H1 (cell line): ENCODE data around the gene CDC27. TPM values are rescaled to one million over a fixed set of nuclear protein-coding genes. Genes with fewer than 3 reads are reported as not detected.

Source experiments
- ASH2L ChIP-seq: fragments of 200-600, 300-600 bp; sonication (generic); IDR thresholded peaks from one replicate; pipeline ENCODE4 v1.7.1; 2017; ENCODE audit warnings: low read length
- BCL11A ChIP-seq, 2 experiments: IDR thresholded peaks; one replicate each; pipeline ENCODE4 v1.6.1; 2011; ENCODE audit warnings: low read depth in 2 of 2, low read length in 2 of 2, mild to moderate bottlenecking in 2 of 2
- CHD1 ChIP-seq: IDR thresholded peaks from 2 replicates; pipeline ENCODE4 v1.6.1; 2012; ENCODE audit warnings: low read depth, low read length, improper control_type of control experiment
- CHD7 ChIP-seq: fragments of 300-600 bp; sonication (generic); IDR thresholded peaks from 2 replicates; pipeline ENCODE4 v1.7.1; 2012; ENCODE audit warnings: low read length, moderate library complexity, mild to moderate bottlenecking, inconsistent platforms; ENCODE audit not compliant: insufficient replicate concordance
- CREB1 ChIP-seq: IDR thresholded peaks from 2 replicates; pipeline ENCODE4 v1.6.1; 2012; ENCODE audit warnings: inconsistent platforms
- EP300 ChIP-seq, 2 experiments: IDR thresholded peaks; 1 replicate in 1 of 2; 2 replicates in 1 of 2; pipeline ENCODE4 v1.6.1; 2011 to 2012; ENCODE audit warnings: low read depth in 2 of 2, low read length in 2 of 2, mild to moderate bottlenecking in 2 of 2, borderline replicate concordance in 1 of 2, inconsistent platforms in 1 of 2, moderate library complexity in 1 of 2
- HDAC2 ChIP-seq, 2 experiments: fragments of 300-600 bp in 1 of 2; sonication (generic) in 1 of 2; IDR thresholded peaks; 2 replicates each; pipeline ENCODE4 v1.6.1; 2011 to 2012; ENCODE audit warnings: low read depth in 2 of 2, low read length in 2 of 2, mild to moderate bottlenecking in 2 of 2, moderate library complexity in 2 of 2, borderline replicate concordance in 1 of 2, inconsistent platforms in 1 of 2
- JUN ChIP-seq: IDR thresholded peaks from 2 replicates; pipeline ENCODE4 v1.6.1; 2011; ENCODE audit warnings: low read depth, mild to moderate bottlenecking, improper control_type of control experiment, low read length
- NRF1 ChIP-seq: IDR thresholded peaks from 2 replicates; pipeline ENCODE4 v1.6.1; 2011; ENCODE audit warnings: mild to moderate bottlenecking, low read depth, low read length, improper control_type of control experiment
- polyA plus RNA-seq, 7 experiments: library from polyadenylated mRNA; depleted of rRNA in 3 of 7; stranded (reverse) in 5 of 7; unstranded in 2 of 7; fragments of >200 nt in 5 of 7; fragments of 200-250 nt in 2 of 7; gene quantifications; 1 replicate in 5 of 7; 2 replicates in 1 of 7; 4 replicates in 1 of 7; pipeline versions ENCODE4 v1.2.1 to v1.2.3, GENCODE V29; 2011 to 2013; ENCODE audit warnings: missing spikeins in 2 of 7, mixed read lengths in 2 of 7
- total RNA-seq: library from RNA; stranded (reverse); fragmentation: NEBNext Ultra II Directional; extraction: Animal tissue kit (Norgen Biotek cat#: 25700); gene quantifications from 2 replicates; pipeline ENCODE4 v1.2.1, GENCODE V29; 2021
- TF ChIP-seq, protein P1 (sequence below): IDR thresholded peaks from 2 replicates; pipeline ENCODE4 v1.6.1; 2012; ENCODE audit warnings: inconsistent platforms
- TF ChIP-seq, protein P2 (sequence below): IDR thresholded peaks from 2 replicates; pipeline ENCODE4 v1.6.1; 2012; ENCODE audit warnings: inconsistent platforms

The CDC27 gene
- total and polyA plus RNA-seq, 2 of the 8 experiments (the other 6 are each of a cell fraction or from before 2014, with no cell fraction given), result 41.9 to 87.5 TPM

GRCh38 chr17:47224966-47225365 lies 35.9 kb upstream of the CDC27 start (continued):
- no peak for TF ChIP-seq CHD7
- TF ChIP-seq HDAC2 (IDR thresholded peaks at IDR 0.05; ENCODE audit: borderline replicate concordance in 1 of 2, low read depth in 2 of 2, low read length in 2 of 2), result no peak
- TF ChIP-seq, protein P1, sequence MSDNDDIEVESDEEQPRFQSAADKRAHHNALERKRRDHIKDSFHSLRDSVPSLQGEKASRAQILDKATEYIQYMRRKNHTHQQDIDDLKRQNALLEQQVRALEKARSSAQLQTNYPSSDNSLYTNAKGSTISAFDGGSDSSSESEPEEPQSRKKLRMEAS, result no peak
- no peak for TF ChIP-seq ASH2L
- no peak for TF ChIP-seq NRF1
- TF ChIP-seq CREB1, result no peak
- no peak for TF ChIP-seq JUN
- TF ChIP-seq BCL11A (IDR thresholded peaks at IDR 0.05; ENCODE audit: low read depth in 2 of 2, low read length in 2 of 2), result no peak
- TF ChIP-seq EP300 (IDR thresholded peaks at IDR 0.05; ENCODE audit: borderline replicate concordance in 1 of 2, low read depth in 2 of 2, low read length in 2 of 2), result no peak
- no peak for TF ChIP-seq CHD1
- TF ChIP-seq, protein P2, sequence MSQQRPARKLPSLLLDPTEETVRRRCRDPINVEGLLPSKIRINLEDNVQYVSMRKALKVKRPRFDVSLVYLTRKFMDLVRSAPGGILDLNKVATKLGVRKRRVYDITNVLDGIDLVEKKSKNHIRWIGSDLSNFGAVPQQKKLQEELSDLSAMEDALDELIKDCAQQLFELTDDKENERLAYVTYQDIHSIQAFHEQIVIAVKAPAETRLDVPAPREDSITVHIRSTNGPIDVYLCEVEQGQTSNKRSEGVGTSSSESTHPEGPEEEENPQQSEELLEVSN, result no peak
